ENCODE data around the gene ARHGAP15.

The ARHGAP15 gene

DNA sequence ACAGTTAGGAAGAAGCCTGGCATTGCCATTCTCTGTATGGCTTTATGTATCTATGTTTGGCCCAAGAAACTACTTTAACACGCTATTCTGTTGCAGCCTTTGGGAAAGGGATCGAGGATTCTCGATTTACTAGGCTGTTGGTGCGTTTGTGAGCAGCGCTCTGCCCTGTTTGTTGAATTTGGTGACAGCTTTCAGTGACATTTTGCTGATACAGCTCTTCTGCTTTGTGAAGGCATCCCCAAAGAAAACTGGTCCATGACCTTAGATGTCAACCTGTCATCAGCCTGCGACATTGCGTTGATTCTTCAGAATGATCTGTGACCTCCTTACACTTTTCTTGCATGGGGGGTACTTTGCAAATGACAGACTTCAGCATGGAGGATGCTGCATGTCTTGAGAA, 431.5 kb downstream of the ARHGAP15 start:
- TF ChIP-seq, protein P1, sequence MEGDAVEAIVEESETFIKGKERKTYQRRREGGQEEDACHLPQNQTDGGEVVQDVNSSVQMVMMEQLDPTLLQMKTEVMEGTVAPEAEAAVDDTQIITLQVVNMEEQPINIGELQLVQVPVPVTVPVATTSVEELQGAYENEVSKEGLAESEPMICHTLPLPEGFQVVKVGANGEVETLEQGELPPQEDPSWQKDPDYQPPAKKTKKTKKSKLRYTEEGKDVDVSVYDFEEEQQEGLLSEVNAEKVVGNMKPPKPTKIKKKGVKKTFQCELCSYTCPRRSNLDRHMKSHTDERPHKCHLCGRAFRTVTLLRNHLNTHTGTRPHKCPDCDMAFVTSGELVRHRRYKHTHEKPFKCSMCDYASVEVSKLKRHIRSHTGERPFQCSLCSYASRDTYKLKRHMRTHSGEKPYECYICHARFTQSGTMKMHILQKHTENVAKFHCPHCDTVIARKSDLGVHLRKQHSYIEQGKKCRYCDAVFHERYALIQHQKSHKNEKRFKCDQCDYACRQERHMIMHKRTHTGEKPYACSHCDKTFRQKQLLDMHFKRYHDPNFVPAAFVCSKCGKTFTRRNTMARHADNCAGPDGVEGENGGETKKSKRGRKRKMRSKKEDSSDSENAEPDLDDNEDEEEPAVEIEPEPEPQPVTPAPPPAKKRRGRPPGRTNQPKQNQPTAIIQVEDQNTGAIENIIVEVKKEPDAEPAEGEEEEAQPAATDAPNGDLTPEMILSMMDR (conservative IDR thresholded peaks at IDR 0.05; ENCODE audit: low read depth, low read length) = no peak
- no peak overlapping the region for H3K4me3 ChIP-seq (ENCODE audit: low read depth, low read length)
- DNase-seq (ENCODE audit: low read depth) = no peak

DNA sequence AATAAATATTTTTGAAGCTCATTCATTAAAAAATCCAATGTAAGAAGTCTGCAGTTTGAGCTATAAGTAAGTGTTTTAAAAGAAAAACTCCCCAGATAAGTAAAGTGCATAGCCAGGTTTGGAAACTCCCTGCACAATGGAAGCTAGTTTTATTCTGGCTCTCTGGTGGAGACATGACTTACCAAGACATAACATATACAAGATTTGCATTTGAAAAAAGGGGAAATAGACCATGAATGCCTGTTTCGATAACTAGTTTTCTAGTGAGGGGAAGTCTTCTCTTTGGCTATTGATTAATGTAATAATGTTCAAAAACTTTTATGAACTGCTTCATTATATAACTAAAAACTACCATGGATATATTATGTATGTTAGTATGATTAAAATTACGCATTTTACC, 435.2 kb downstream of the ARHGAP15 start:
- no peak overlapping the region for H3K4me3 ChIP-seq (ENCODE audit: low read depth, low read length)
- TF ChIP-seq, protein P1 (conservative IDR thresholded peaks at IDR 0.05; ENCODE audit: low read depth, low read length) = no peak
- DNase-seq (ENCODE audit: low read depth) = no peak

DNA sequence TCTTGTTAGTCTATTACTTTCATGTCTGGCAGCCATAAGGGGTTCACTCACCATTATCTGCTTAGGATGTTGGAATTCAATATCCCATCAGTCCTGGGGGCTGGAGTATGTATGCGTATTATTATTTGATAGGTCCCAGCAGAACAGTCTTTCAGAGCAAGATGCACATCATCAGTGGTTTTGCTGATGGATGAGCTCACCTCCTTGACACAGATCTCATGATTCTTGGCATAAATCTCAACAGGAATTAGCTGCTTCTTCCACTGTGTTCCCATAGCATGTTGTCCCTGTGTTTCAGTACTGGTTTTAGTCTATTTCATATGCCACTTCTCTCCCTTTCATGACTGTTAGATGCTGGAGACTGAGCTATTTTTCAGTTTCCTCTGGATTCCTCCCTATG, 442.5 kb downstream of the ARHGAP15 start:
- TF ChIP-seq, protein P1 (conservative IDR thresholded peaks at IDR 0.05; ENCODE audit: low read depth, low read length) = no peak
- H3K4me3 ChIP-seq (ENCODE audit: low read depth, low read length) = no peak overlapping the region

DNA sequence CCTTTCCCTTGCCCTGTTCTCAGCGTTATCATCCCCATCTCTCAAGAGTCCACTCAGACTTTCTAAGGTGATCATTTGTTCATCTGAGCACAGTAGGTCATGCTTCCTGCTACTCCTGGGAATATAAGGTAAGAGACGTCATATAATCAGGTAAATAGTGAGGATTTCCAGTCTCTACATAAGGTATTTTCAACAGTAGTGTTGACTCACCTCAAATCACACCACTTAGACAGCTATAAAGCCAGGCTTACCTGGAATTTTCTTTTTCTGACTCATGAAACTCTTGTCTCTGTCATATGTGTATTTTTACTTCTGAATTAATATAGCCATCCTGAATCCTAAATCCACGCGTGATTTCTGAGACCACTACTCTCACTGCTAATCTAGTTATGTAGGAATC, 443.2 kb downstream of the ARHGAP15 start:
- DNase-seq (ENCODE audit: low read depth) = no peak
- TF ChIP-seq, protein P1 (conservative IDR thresholded peaks at IDR 0.05; ENCODE audit: low read depth, low read length) = no peak
- H3K4me3 ChIP-seq (ENCODE audit: low read depth, low read length) = no peak overlapping the region

More for the DNA sequence above, 442.5 kb downstream of the ARHGAP15 start:
- DNase-seq (ENCODE audit: low read depth) = no peak

DNA sequence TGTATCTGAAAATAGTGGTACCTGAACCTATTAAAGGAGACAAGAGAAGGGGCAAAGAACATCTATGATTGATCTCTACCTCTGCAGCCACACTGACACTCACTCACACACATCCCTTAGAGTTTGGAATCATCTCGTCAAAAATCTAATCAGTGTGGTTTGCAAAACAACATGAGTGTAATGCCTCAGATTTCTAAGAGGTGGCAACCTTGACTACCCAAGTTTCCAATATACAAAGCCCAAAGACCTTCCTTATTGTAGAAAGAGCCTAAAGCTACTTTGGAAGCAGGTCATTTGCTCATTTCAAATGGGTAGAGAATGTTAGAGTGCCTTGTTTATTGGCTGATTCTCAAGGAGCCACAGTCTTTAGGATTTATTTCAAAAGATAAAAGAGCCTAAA, 444.9 kb downstream of the ARHGAP15 start:
- TF ChIP-seq, protein P1 (conservative IDR thresholded peaks at IDR 0.05; ENCODE audit: low read depth, low read length) = no peak
- H3K4me3 ChIP-seq (ENCODE audit: low read depth, low read length) = no peak overlapping the region
- DNase-seq (ENCODE audit: low read depth) = peak; percentile 13

DNA sequence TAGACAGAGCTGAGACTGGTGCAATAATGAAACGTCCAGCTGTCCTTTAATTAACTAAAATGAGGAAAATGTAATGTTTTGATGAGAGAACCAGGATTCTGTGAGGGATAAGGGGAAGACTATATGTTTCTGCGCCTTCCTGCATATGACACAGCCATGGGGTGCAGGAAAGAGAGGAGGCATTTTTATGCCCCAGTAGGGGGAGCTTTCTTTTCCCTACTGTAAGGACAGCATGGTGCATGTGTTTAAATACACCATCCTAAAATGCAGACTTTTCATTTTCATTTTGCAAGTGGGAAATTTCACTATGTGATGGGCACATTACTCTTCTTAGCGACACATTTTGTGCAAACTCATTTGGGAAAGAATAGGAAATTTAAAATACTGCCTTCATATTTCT, 446.1 kb downstream of the ARHGAP15 start:
- H3K4me3 ChIP-seq (ENCODE audit: low read depth, low read length) = no peak overlapping the region
- TF ChIP-seq, protein P1 (conservative IDR thresholded peaks at IDR 0.05; ENCODE audit: low read depth, low read length) = peak; percentile 69
- peak; percentile 47 for DNase-seq (ENCODE audit: low read depth)

DNA sequence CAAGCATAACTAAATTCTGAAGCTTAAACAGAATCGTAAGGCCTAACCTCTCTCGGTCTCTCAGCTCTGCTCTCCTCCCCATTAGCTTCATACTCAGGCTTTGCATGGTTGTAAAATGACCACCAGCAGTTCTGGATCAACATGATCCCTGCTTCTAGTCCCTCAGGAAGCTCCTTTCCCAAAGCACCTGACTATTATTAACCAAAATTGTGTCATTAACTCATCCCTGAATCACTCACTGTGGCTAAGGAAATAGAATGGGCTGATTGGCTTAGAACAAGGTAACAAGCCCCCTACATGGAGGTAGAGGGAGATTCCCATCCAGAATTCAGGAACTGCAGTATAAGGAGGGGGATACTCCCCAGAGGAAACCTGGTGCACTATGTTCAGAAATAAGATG, 448.3 kb downstream of the ARHGAP15 start:
- TF ChIP-seq, protein P1 (conservative IDR thresholded peaks at IDR 0.05; ENCODE audit: low read depth, low read length) = no peak
- DNase-seq (ENCODE audit: low read depth) = no peak

More for the DNA sequence above, 448.3 kb downstream of the ARHGAP15 start:
- no peak overlapping the region for H3K4me3 ChIP-seq (ENCODE audit: low read depth, low read length)

Measured in choroid plexus epithelial cell (primary cell).